Measurements from ENCODE around the gene HMCN1.

HMCN1 gene

GRCh38 chr1:185874246-185874645 lies 140.1 kb downstream of the HMCN1 start:
- ATAC-seq: no peak
- TF ChIP-seq TCF4 (CRISPR knock-in tag; IDR thresholded peaks at IDR 0.05; ENCODE audit: borderline replicate concordance): no peak
- TF ChIP-seq ZFP30 (CRISPR knock-in tag; IDR thresholded peaks at IDR 0.05): no peak
- TF ChIP-seq, protein P1, sequence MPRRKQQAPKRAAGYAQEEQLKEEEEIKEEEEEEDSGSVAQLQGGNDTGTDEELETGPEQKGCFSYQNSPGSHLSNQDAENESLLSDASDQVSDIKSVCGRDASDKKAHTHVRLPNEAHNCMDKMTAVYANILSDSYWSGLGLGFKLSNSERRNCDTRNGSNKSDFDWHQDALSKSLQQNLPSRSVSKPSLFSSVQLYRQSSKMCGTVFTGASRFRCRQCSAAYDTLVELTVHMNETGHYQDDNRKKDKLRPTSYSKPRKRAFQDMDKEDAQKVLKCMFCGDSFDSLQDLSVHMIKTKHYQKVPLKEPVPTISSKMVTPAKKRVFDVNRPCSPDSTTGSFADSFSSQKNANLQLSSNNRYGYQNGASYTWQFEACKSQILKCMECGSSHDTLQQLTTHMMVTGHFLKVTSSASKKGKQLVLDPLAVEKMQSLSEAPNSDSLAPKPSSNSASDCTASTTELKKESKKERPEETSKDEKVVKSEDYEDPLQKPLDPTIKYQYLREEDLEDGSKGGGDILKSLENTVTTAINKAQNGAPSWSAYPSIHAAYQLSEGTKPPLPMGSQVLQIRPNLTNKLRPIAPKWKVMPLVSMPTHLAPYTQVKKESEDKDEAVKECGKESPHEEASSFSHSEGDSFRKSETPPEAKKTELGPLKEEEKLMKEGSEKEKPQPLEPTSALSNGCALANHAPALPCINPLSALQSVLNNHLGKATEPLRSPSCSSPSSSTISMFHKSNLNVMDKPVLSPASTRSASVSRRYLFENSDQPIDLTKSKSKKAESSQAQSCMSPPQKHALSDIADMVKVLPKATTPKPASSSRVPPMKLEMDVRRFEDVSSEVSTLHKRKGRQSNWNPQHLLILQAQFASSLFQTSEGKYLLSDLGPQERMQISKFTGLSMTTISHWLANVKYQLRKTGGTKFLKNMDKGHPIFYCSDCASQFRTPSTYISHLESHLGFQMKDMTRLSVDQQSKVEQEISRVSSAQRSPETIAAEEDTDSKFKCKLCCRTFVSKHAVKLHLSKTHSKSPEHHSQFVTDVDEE (CRISPR knock-in tag; IDR thresholded peaks at IDR 0.05): no peak
- TF ChIP-seq ISL1 (CRISPR knock-in tag; IDR thresholded peaks at IDR 0.05): no peak
- no peak for TF ChIP-seq CSRNP3 (CRISPR knock-in tag; IDR thresholded peaks at IDR 0.05)
- TF ChIP-seq ZNF70 (CRISPR knock-in tag; IDR thresholded peaks at IDR 0.05): no peak
- TF ChIP-seq PATZ1 (CRISPR knock-in tag; IDR thresholded peaks at IDR 0.05; ENCODE audit: borderline replicate concordance): no peak
- no peak for TF ChIP-seq ESRRG (CRISPR knock-in tag; IDR thresholded peaks at IDR 0.05)
- no peak for TF ChIP-seq POU6F1 (CRISPR knock-in tag; IDR thresholded peaks at IDR 0.05; ENCODE audit: borderline replicate concordance, low read depth)
- TF ChIP-seq OSR1 (CRISPR knock-in tag; IDR thresholded peaks at IDR 0.05): no peak
- no peak for TF ChIP-seq RARB (CRISPR knock-in tag; IDR thresholded peaks at IDR 0.05)
- TF ChIP-seq PPARA (CRISPR knock-in tag; IDR thresholded peaks at IDR 0.05; ENCODE audit: borderline replicate concordance): no peak
- no peak for TF ChIP-seq TOX (CRISPR knock-in tag; IDR thresholded peaks at IDR 0.05; ENCODE audit: borderline replicate concordance)
- TF ChIP-seq ZFP3 (CRISPR knock-in tag; IDR thresholded peaks at IDR 0.05): no peak
- no peak for TF ChIP-seq ZNF8 (CRISPR knock-in tag; IDR thresholded peaks at IDR 0.05)

DNA sequence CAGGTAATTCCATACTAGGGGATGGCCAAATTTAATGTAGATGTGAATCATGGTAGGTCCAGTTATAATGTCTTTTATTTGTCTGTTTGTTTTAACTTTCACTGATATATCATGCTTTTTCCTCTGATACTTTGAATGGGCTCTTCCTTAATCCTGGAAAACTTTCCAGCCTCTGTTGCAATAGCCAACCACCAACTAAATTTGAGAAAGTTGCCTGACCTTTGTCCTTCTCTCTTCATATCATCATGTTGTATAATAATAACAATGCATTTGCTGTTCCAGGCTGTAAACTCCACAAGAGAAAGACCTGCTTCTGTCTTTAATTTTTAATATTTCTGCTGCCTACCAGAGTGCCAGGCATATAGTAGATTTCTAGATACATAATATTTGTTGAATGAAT lies 146.1 kb downstream of the HMCN1 start:
- no peak for TF ChIP-seq GLIS3 (CRISPR knock-in tag; IDR thresholded peaks at IDR 0.05)
- no peak for TF ChIP-seq TCF4 (CRISPR knock-in tag; IDR thresholded peaks at IDR 0.05; ENCODE audit: borderline replicate concordance)
- TF ChIP-seq BACH2 (CRISPR knock-in tag; IDR thresholded peaks at IDR 0.05; ENCODE audit: borderline replicate concordance): no peak
- no peak for TF ChIP-seq SNAI2 (CRISPR knock-in tag; IDR thresholded peaks at IDR 0.05)
- no peak for TF ChIP-seq CSDC2 (CRISPR knock-in tag; IDR thresholded peaks at IDR 0.05)
- no peak for TF ChIP-seq PATZ1 (CRISPR knock-in tag; IDR thresholded peaks at IDR 0.05; ENCODE audit: borderline replicate concordance)
- no peak for TF ChIP-seq TOX (CRISPR knock-in tag; IDR thresholded peaks at IDR 0.05; ENCODE audit: borderline replicate concordance)
- no peak for ATAC-seq

DNA sequence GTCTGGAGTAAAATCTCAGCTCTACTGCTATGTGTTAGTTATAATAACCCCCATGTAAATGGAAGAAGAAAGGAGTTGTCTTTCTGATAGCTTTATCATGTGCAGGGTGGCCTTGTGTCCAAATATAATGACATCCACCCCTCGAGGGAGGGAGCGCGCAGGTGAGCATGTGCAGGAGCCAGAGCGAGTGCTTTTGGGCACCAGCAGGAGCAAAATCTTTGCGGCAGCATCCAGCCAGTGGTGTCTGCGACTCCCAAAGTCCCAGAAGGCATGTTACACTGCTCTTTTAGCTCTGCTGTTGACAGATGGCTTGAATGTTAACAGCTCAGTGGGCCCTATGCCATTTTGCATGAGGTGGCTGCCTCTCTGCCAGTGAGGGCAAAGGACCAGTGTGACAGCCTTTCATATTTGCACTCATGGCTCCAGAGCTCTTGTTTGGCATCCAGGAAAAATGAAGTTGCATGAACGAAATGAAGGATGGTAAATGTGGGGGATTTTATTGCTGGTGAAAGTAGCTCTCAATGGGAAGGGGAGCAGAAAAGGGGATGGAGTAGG lies 146.7 kb downstream of the HMCN1 start:
- no peak for ATAC-seq
- TF ChIP-seq PATZ1 (CRISPR knock-in tag; IDR thresholded peaks at IDR 0.05; ENCODE audit: borderline replicate concordance) (no peak), ARNTL (CRISPR knock-in tag; IDR thresholded peaks at IDR 0.05; ENCODE audit: borderline replicate concordance, low read depth) (no peak), ISL1 (CRISPR knock-in tag; IDR thresholded peaks at IDR 0.05) (no peak), OSR1 (CRISPR knock-in tag; IDR thresholded peaks at IDR 0.05) (no peak), CSRNP3 (CRISPR knock-in tag; IDR thresholded peaks at IDR 0.05) (no peak), CREB5 (CRISPR knock-in tag; IDR thresholded peaks at IDR 0.05; ENCODE audit: low read depth) (no peak), ZC3H10 (CRISPR knock-in tag; IDR thresholded peaks at IDR 0.05) (no peak), ZNF70 (CRISPR knock-in tag; IDR thresholded peaks at IDR 0.05) (no peak), TCF4 (CRISPR knock-in tag; IDR thresholded peaks at IDR 0.05; ENCODE audit: borderline replicate concordance) (no peak), SNAI2 (CRISPR knock-in tag; IDR thresholded peaks at IDR 0.05) (no peak), RARB (CRISPR knock-in tag; IDR thresholded peaks at IDR 0.05) (no peak), ESRRG (CRISPR knock-in tag; IDR thresholded peaks at IDR 0.05) (no peak)
